PC-9 (cell line): Measurements from ENCODE around the gene ZNF165.
"Not testable (repeated sequence)": the region's sequence is repeated elsewhere in the genome, so short reads cannot be mapped to it uniquely, and the experiment has no call there.

Experiments
- CTCF ChIP-seq: fragments of 200-600 bp; sonication (generic); conservative IDR thresholded peaks from 2 replicates; pipeline ENCODE4 v1.6.1; 2017; ENCODE audit warnings: mixed run types, antibody characterized with exemption, mild to moderate bottlenecking, moderate library complexity
- EZH2 ChIP-seq: fragments of 200-600 bp; sonication (generic); IDR thresholded peaks from 2 replicates; pipeline ENCODE4 v1.8.0; 2017; ENCODE audit warnings: antibody characterized with exemption, low read depth

GRCh38 chr6:28080381-28080630 is at the start of gene ZNF165:
- TF ChIP-seq CTCF, result peak; percentile 5; the same call in 1 of the 2 replicates
- TF ChIP-seq EZH2, result not testable (repeated sequence)
